Middle frontal gyrus (tissue), 1 donor: ENCODE measurements around the gene ERH.
"Not testable (repeated sequence)": the region's sequence is repeated elsewhere in the genome, so short reads cannot be mapped to it uniquely, and the experiment has no call there.

ENCODE experiments used
- DNase-seq: peaks from one replicate; pipeline ENCODE4 v3.0.0-alpha.2; 2015; ENCODE audit warnings: low spot score; ENCODE audit errors: extremely low spot score

The ERH gene

GRCh38 chr14:69398818-69399210 lies 715 bp upstream of the ERH start:
- no peak for DNase-seq

- DNase-seq, result no peak
These were observed 2.2 kb downstream of the ERH start for GRCh38 chr14:69395929-69396328.

- DNase-seq, result no peak
These were observed 5.6 kb downstream of the ERH start for GRCh38 chr14:69392481-69392880.

DNA sequence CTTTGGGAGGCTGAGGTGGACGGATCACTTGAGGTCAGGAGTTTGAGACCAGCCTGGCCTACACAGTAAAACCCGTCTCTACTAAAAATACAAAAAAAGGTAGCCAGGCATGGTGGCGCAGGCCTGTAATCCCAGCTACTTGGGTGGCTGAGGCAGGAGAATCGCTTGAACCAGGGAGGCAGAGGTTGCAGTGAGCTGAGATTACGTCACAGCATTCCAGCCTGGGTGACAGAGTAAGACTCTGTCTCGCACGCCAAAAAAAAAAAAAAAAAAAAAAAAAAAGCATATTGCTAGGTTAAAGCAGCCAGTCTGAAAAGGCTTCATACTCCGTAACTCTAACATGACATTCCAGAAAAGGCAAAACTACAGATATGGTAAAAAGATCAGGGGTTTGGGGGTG lies 6.7 kb downstream of the ERH start:
- not testable (repeated sequence) for DNase-seq

DNA sequence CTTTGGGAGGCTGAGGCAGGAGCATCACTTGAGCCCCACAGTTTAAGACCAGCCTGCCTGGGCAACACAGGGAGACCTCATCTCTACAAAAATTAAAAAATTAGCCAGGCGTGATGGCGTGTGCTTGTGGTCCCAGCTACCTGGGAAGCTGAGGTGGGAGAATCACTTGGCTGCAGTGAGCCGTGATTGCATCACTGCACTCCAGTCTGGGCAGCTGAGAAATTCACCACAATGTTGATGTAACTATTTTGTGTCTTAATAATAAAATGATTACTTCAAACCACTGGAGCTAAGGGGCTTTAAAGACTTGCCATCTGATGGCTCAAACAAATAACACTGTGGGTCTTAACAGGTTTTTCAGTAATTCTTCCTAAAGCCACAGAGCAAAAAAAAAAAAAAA lies 10.8 kb downstream of the ERH start:
- DNase-seq, result no peak

DNA sequence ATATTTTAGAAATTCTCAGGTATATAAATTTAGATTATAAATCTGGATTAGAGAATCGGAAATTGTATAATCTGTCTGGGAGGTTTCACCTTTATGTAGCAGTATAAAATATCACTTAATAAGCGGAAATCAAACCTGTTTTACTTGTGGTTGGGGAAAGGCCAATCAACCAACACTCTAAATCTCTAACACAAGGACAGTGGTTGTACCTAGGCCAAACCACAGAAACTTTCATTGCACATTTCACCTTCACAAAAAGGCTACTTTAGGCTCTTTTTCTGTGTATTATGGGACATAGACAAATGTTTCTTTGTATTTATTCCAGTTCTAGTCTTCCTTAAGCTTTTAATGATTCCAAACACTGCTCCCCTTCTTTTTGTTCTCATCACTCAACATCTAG lies 19.8 kb downstream of the ERH start:
- no peak for DNase-seq

GRCh38 chr14:69376439-69376838 lies 21.7 kb downstream of the ERH start:
- no peak for DNase-seq

DNA sequence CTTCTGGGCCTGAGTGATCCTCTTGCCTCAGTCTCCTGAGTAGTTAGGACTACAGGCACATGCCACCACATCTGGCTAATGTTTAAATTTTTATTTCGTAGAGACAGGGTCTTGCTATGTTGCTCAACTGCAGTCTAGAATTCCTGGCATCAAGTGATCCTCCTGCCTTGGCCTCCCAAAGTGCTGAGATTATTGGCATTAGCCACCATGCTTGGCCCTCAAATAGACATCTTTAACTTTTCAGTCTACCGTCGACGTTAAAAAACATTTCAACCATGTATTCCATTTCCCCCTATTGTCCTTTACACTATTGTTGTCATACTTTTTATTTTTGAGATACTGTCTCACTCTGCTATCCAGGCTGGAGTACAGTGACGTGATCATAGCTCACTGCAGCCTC lies 22.4 kb downstream of the ERH start:
- no peak for DNase-seq

DNA sequence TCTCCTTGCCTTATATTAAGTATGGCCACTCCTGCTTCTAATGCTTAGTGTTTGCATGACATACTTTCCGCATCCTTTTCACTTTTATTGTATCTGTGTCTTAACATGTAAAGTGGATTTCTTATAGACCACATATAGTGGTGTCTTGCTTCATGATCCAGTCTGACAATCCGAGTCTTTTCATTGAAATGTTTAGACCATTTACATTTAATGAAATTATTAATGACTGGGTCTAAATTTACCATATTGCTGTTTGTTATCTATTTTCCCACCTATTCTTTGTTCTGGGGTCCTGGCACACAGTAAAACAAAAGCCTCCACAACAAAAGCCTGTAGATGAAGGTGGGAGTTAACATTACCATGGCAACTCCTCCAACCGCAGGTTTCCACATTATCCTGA lies 22.9 kb downstream of the ERH start:
- DNase-seq, result no peak

- DNase-seq, result no peak
These were observed 23.9 kb downstream of the ERH start for GRCh38 chr14:69374235-69374634.

DNA sequence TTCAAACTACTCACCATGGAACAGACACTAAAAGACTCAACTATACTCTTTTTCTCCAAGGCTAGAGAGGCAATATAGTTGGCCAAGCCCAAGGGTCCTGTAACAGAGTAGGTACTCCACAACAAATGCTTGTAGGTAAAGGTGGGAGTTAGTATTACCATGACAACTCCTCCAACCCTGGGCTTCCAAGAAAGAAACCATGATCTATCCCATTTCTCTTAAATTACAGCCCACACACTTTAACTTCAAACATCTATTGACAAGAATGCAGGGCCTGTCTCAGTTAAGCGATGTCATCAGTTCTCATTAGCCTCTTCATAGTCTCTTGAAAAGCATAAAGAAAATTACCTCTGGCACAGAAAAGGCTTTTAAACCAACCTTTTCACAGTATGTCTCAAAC lies 25.0 kb downstream of the ERH start:
- DNase-seq, result no peak

DNA sequence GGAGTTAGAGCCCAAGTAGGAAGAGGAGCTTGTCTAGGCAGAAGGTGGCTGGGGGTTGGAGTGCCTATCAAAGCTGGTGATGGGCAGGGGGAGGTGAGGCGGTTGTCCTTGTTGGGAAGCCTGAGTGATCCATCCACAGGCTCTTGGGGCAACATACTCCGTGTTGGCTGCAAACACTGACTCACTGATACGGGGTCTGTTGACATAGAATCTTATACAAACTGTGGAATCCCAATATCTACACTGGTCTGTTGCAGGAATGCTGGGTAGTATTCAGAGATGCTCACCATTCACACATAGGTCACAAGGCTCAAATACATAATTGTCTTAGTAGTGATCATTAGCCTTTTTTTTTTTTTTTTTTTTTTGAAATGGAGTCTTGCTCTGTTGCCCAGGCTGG lies 26.0 kb downstream of the ERH start:
- DNase-seq, result no peak

DNA sequence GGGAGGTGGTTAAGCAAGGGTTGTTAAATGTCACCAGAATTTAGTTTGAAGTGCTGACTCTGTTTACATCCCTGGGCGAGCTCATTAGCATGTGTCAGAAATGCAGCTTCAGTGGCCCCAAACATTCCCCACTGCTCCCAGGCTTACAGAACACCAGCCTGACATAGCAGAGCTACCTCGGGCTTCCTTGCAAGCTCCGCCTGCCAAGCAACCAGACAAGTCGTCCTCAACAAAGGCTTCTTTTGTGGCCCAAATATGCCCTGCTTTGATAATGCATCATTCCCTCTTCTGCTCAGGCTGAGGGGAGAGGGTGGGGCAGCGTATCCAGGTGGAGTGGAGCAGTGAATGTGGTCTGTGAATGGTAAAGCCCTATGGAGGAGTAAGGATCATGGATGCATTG lies 28.0 kb downstream of the ERH start:
- no peak for DNase-seq

GRCh38 chr14:69368381-69368780 lies 29.7 kb downstream of the ERH start:
- DNase-seq, result no peak

DNA sequence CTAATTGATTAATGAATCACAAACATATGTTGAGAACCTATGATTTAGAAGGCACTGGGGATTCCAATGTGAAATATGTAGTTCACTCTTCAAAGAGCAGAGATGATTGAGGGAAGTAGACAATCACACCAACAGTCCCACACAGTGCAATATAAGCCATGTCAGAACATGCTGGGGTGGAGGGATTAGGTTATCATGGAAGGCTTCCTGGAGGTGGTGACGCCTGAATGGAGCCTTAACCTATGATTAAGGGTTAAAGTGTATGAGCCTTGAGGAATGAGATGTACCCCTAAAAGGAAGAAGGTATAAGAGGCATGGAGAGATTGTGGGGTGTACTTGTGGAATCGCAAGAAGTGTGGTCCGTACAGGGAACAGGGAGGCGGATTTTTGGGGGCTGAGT lies 31.3 kb downstream of the ERH start:
- no peak for DNase-seq

DNA sequence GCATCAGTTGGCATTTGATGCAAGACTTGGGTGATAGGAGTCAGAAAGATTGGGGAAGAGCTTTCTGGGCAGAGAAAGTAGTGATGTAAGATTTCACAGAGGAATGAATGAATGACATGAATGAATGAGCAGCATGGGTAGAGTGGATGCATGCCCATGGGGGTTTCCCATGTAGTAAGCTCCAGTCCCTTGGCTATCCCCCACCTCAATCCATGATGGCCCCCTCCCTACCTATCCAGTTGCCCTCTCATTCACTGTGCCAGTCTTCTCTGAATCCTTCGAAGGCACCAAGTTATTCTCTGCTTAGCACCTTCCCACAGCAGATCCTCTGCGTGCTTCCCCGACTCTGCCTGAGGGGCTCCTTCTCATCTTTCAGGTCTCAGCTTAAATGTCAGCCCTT lies 32.0 kb downstream of the ERH start:
- no peak for DNase-seq

- no peak for DNase-seq
These were observed 33.7 kb downstream of the ERH start for GRCh38 chr14:69364378-69364777.

- DNase-seq, result no peak
These were observed 34.1 kb downstream of the ERH start for GRCh38 chr14:69363964-69364363.

DNA sequence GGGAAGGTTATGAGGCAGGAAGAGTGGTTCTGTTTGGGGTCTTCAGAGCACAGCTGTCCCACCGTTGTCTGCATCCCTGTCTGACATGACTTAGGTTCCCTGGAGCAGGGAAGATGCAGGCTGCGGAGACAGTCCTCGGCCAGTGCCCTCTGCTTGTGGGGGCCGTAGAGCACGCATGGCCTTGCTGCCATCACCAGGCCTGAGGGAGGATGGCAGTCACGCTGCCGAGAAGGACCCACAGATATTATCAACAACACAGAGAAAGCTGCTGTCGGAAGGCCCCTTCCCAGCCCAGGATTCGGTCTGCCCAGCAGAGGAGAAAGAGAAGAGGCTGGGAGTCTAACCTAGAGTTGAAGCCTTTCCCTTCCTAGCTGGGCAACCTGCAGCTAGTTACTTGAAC lies 35.0 kb downstream of the ERH start:
- DNase-seq, result no peak

GRCh38 chr14:69360438-69361108 lies 37.5 kb downstream of the ERH start:
- DNase-seq, result no peak

DNA sequence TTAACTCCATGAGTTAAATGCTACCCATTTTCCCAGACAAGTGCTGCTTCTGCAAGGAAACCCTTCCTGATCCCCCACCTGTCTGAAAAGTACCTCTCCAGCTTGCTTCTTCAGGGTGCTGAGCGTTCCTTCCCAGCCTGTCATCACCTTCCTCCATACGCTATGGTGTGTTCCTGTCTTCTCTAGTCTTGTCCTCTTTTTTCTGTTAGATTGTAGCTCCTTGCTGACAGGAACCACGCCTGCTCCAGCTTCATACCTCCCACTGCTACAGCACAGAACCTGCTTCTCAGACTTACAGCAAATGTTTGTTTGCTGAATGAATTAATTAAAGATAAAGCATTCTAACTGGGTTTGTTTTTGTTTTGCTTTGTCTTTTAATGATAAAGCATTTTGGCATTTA lies 39.1 kb downstream of the ERH start:
- no peak for DNase-seq

DNA sequence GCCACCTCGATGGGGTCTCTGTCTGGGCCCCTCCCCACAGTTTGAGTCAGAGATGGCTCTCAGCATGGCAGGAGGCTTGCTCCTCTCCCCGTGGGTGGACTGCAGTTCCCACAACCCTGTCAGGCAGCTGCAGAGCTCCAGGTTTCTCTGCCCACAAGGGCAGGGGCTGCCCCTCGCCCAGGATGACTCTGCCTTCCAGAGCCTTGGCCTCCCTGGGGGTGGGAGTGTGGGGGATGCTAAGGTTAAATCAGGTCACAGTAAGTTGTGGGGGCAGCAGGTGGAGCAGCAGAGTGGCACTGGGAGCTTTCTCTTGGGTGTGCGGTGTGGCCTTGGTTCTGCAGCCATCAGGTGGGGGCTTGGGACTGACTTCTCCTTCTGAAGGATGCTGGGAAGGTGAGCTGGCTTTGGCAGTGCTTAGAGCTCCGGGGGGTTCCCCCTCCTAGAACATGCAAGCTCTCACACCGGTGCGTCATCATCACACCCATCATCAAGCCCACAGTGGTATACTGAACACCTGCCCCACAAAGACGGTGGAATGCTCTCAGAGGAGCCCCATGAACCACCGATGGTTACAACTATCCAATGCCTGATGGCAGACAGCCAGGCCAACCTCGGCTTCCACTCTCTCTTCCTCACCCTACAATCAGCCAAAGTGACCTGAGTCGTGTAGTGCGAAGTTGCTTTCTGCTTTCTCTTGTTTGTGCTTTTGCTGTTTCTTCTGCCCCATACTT lies 39.7 kb downstream of the ERH start:
- no peak for DNase-seq

DNA sequence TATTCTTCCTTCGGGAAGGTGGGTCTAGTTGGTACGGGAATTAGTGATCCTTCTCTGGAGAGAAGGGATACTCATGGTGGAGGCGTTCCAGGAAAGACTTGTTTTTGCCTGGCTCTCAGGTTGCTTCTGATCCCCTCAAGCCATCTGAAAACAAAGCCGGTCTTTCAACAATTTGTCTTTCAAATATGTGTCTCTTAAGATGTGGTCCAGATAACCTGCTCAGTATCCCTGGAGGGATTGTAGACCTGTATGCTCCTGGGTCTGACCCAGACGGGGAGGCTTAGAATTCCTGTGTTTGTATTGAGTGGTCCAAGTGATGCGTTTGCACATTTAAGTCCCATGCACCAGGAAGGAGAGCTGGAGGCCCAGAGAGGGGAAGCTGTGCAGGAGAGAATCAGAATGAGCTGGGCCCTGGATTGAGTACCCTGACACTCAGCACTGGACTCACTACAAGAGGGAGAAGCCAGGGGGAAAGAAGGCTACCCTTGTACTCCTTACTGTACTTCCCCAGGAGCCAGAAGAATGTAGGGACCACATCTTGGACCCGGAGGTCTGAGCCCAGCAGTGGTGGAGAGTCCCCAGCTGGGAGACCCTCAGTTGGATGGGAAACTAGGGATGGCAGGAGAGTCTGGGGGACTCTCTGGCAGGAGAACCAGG lies 40.4 kb downstream of the ERH start:
- no peak for DNase-seq
